ENCODE results near the gene GNB1L. TPM values are rescaled to one million over a fixed set of nuclear protein-coding genes. Genes with fewer than 3 reads are reported as not detected.

GNB1L gene
- total and polyA plus RNA-seq, 9 of the 15 experiments (the other 6 are each of a cell fraction or from before 2014, with no cell fraction given), result 0.56 to 50.5 (median 10.2) TPM

GRCh38 chr22:19842393-19843106 is 12.1 kb downstream of the GNB1L start:
- 72% methylated on average over 12 of the region's 12 CpGs for WGBS (ENCODE audit: insufficient coverage, low coverage, missing lambda C conversion rate)
- FAIRE-seq (no peak), DNase-seq (ENCODE audit: extremely low read depth in 1 of 4, low spot score in 3 of 4) (peak in 1 of 4 experiments; percentile 25), ATAC-seq (peak; percentile 7; the same call in 2 of the 3 replicates)
- H3K9ac ChIP-seq (ENCODE audit: insufficient read depth in 1 of 2, low read depth in 2 of 2, low read length in 2 of 2), result peak overlapping the region in 1 of 2 experiments; percentile 46; a peak in 2 of 4 replicates
- no peak overlapping the region for H3K4me2 ChIP-seq (ENCODE audit: insufficient read depth, low read length)
- intact Hi-C loops (cut with micrococcal nuclease), result no loop called here
- peaks cover 2% of the 10 kb centered on the region; the same call in 2 of the 3 replicates for H3K79me2 ChIP-seq (ENCODE audit: control insufficient read depth, insufficient read depth, low read length)
- in situ Hi-C loops (cut with MboI), result no loop called here
- H3K9me3 ChIP-seq (replicated peaks; ENCODE audit: control insufficient read depth, insufficient read depth, low read depth, low read length), result peaks cover 5% of the 10 kb centered on the region; the same call in 1 of the 2 replicates
- no TSS peak for BruUV-seq (replicated peaks)
- no peak overlapping the region for H2AFZ ChIP-seq (ENCODE audit: low read depth, low read length)
- CTCF ChIA-PET (ENCODE audit: low intra/inter-chr PET ratio), result no interaction called here
- no peak overlapping the region for H3K27ac ChIP-seq (ENCODE audit: extremely low read depth, low read depth, low read length)
- peaks cover 4% of the 10 kb centered on the region for H3K9me1 ChIP-seq (ENCODE audit: control insufficient read depth, insufficient read depth, low read length)
- no peaks in the 10 kb centered on the region for H3K27me3 ChIP-seq (ENCODE audit: control insufficient read depth in 2 of 2, insufficient read depth in 2 of 2, low read length in 2 of 2)
- H4K20me1 ChIP-seq (replicated peaks; ENCODE audit: control insufficient read depth, insufficient read depth, low read length), result peaks cover 35% of the 10 kb centered on the region
- H3K4me1 ChIP-seq (replicated peaks in 1 of 2; ENCODE audit: control insufficient read depth in 2 of 2, insufficient read depth in 2 of 2, low read length in 2 of 2), result peaks cover 0 to 40% of the 10 kb centered on the region in 2 experiments; a peak in 2 of 5 replicates
- POLR2A ChIA-PET, result interaction anchor here (0.6 to 13.6 kb wide), 6 partner anchors 8 to 132 kb away, joined by 3 to 247 read pairs (median 32); partner anchors contain the start of genes GNB1L and RTL10
- H3K4me3 ChIP-seq, result no peak overlapping the region
- peaks cover 8% of the 10 kb centered on the region; the same call in 2 of the 3 replicates for H3K36me3 ChIP-seq (ENCODE audit: control insufficient read depth, insufficient read depth, low read length)
- no peak for TF ChIP-seq BRD4 (IDR thresholded peaks at IDR 0.05)
- no peak for TF ChIP-seq CSDE1 (IDR thresholded peaks at IDR 0.05)
- TF ChIP-seq NFIC (IDR thresholded peaks at IDR 0.05), result no peak
- TF ChIP-seq MTA3 (IDR thresholded peaks at IDR 0.05; ENCODE audit: borderline replicate concordance), result no peak
- TF ChIP-seq, protein P1, sequence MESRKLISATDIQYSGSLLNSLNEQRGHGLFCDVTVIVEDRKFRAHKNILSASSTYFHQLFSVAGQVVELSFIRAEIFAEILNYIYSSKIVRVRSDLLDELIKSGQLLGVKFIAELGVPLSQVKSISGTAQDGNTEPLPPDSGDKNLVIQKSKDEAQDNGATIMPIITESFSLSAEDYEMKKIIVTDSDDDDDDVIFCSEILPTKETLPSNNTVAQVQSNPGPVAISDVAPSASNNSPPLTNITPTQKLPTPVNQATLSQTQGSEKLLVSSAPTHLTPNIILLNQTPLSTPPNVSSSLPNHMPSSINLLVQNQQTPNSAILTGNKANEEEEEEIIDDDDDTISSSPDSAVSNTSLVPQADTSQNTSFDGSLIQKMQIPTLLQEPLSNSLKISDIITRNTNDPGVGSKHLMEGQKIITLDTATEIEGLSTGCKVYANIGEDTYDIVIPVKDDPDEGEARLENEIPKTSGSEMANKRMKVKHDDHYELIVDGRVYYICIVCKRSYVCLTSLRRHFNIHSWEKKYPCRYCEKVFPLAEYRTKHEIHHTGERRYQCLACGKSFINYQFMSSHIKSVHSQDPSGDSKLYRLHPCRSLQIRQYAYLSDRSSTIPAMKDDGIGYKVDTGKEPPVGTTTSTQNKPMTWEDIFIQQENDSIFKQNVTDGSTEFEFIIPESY (CRISPR knock-in tag; IDR thresholded peaks at IDR 0.05), result no peak
- no peak for TF ChIP-seq EP400 (IDR thresholded peaks at IDR 0.05)
- no peak for TF ChIP-seq MED1 (CRISPR knock-in tag; IDR thresholded peaks at IDR 0.05; ENCODE audit: borderline replicate concordance)
- TF ChIP-seq GTF2F1 (IDR thresholded peaks at IDR 0.05; ENCODE audit: low read depth, low read length), result peak; percentile 32; the same call in 1 of the 2 replicates
- no peak for TF ChIP-seq CBFA2T3 (IDR thresholded peaks at IDR 0.05)
- TF ChIP-seq ZNF766 (CRISPR knock-in tag; conservative IDR thresholded peaks at IDR 0.05), result no peak
- no peak for TF ChIP-seq HIVEP1 (CRISPR knock-in tag; IDR thresholded peaks at IDR 0.05)
- TF ChIP-seq IRF2 (CRISPR knock-in tag; IDR thresholded peaks at IDR 0.05), result no peak
- TF ChIP-seq, protein P2, sequence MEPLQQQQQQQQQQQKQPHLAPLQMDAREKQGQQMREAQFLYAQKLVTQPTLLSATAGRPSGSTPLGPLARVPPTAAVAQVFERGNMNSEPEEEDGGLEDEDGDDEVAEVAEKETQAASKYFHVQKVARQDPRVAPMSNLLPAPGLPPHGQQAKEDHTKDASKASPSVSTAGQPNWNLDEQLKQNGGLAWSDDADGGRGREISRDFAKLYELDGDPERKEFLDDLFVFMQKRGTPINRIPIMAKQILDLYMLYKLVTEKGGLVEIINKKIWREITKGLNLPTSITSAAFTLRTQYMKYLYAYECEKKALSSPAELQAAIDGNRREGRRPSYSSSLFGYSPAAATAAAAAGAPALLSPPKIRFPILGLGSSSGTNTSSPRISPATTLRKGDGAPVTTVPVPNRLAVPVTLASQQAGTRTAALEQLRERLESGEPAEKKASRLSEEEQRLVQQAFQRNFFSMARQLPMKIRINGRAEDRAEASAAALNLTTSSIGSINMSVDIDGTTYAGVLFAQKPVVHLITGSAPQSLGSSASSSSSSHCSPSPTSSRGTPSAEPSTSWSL (CRISPR knock-in tag; IDR thresholded peaks at IDR 0.05; ENCODE audit: borderline replicate concordance), result no peak
- no peak for TF ChIP-seq NCOA2 (IDR thresholded peaks at IDR 0.05; ENCODE audit: partially characterized antibody in 2 of 2)
- TF ChIP-seq SIX5 (IDR thresholded peaks at IDR 0.05; ENCODE audit: borderline replicate concordance in 1 of 2, insufficient read depth in 1 of 2, low read depth in 1 of 2, low read length in 2 of 2), result no peak
- no peak for TF ChIP-seq POLR2A (conservative IDR thresholded peaks at IDR 0.05)
- TF ChIP-seq RBM39 (optimal IDR thresholded peaks at IDR 0.05; ENCODE audit: low read depth, low read length), result no peak
- TF ChIP-seq KLF10 (CRISPR knock-in tag; IDR thresholded peaks at IDR 0.05), result no peak
- 0 out of 2 replicates have a peak, but pooled peaks have one; percentile 26 for TF ChIP-seq ZBED1 (IDR thresholded peaks at IDR 0.05)
- TF ChIP-seq, protein P3, sequence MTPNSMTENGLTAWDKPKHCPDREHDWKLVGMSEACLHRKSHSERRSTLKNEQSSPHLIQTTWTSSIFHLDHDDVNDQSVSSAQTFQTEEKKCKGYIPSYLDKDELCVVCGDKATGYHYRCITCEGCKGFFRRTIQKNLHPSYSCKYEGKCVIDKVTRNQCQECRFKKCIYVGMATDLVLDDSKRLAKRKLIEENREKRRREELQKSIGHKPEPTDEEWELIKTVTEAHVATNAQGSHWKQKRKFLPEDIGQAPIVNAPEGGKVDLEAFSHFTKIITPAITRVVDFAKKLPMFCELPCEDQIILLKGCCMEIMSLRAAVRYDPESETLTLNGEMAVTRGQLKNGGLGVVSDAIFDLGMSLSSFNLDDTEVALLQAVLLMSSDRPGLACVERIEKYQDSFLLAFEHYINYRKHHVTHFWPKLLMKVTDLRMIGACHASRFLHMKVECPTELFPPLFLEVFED (CRISPR knock-in tag; conservative IDR thresholded peaks at IDR 0.05), result no peak
